Neuronal stem cell (in vitro differentiated cells): Measurements from ENCODE around the gene LTBP1.

Experiments used
- DNase-seq: peaks from one replicate; pipeline ENCODE4 v3.0.0-alpha.2; 2013; ENCODE audit warnings: low spot score
- H2AFZ ChIP-seq: one replicate; pipeline ENCODE4 v1.6.1; 2013; ENCODE audit warnings: mild to moderate bottlenecking, low read length, inconsistent platforms
- H2AK5ac ChIP-seq: 2 replicates; pipeline ENCODE4 v1.6.1; 2013; ENCODE audit warnings: low read depth, mild to moderate bottlenecking, inconsistent platforms, low read length, moderate library complexity, mixed read lengths
- H2BK120ac ChIP-seq: 2 replicates; pipeline ENCODE4 v1.6.1; 2013; ENCODE audit warnings: low read depth, mild to moderate bottlenecking, inconsistent platforms, low read length, moderate library complexity, mixed read lengths
- H2BK12ac ChIP-seq: one replicate; pipeline ENCODE4 v1.6.1; 2013; ENCODE audit warnings: low read length, inconsistent platforms
- H2BK15ac ChIP-seq: 2 replicates; pipeline ENCODE4 v1.6.1; 2013; ENCODE audit warnings: mild to moderate bottlenecking, low read length, inconsistent platforms, mixed read lengths
- H2BK5ac ChIP-seq: one replicate; pipeline ENCODE4 v1.6.1; 2013; ENCODE audit warnings: inconsistent platforms, mild to moderate bottlenecking, low read length, moderate library complexity
- H3K14ac ChIP-seq: one replicate; pipeline ENCODE4 v1.6.1; 2013; ENCODE audit warnings: low read length, inconsistent platforms
- H3K18ac ChIP-seq: 2 replicates; pipeline ENCODE4 v1.6.1; 2013; ENCODE audit warnings: low read length, inconsistent platforms
- H3K23ac ChIP-seq: 2 replicates; pipeline ENCODE4 v1.6.1; 2013; ENCODE audit warnings: low read depth, mild to moderate bottlenecking, mixed read lengths, low read length, inconsistent platforms; ENCODE audit not compliant: poor library complexity
- H3K27ac ChIP-seq: replicated peaks from 3 replicates; pipeline ENCODE4 v1.5.1; 2013; ENCODE audit warnings: low read length, inconsistent platforms
- H3K27me3 ChIP-seq, 3 experiments: 2 replicates each; pipeline ENCODE4 v1.6.1; 2013; ENCODE audit warnings: low read length in 3 of 3, mild to moderate bottlenecking in 2 of 3, inconsistent platforms in 1 of 3, low read depth in 1 of 3, mixed read lengths in 1 of 3, moderate library complexity in 1 of 3; ENCODE audit not compliant: control insufficient read depth in 3 of 3, insufficient read depth in 3 of 3
- H3K36me3 ChIP-seq, 2 donors: replicated peaks in 1 of 2; 2 replicates each; pipeline ENCODE4 v1.6.1; 2013; ENCODE audit warnings: low read length in 2 of 2; ENCODE audit not compliant: control insufficient read depth in 2 of 2, insufficient read depth in 2 of 2
- H3K4ac ChIP-seq: 2 replicates; pipeline ENCODE4 v1.6.1; 2013; ENCODE audit warnings: inconsistent platforms, mild to moderate bottlenecking, low read length, moderate library complexity
- H3K4me1 ChIP-seq, 2 donors: 1 replicate in 1 of 2; 2 replicates in 1 of 2; pipeline ENCODE4 v1.6.1; 2013; ENCODE audit warnings: low read length in 2 of 2, low read depth in 1 of 2; ENCODE audit not compliant: control insufficient read depth in 2 of 2, insufficient read depth in 1 of 2
- H3K4me2 ChIP-seq: one replicate; pipeline ENCODE4 v1.6.1; 2013; ENCODE audit warnings: mild to moderate bottlenecking, low read length, inconsistent platforms; ENCODE audit not compliant: insufficient read depth, poor library complexity, severe bottlenecking
- H3K4me3 ChIP-seq, 2 donors: 2 replicates each; pipeline ENCODE4 v1.5.1; 2013; ENCODE audit warnings: low read length in 2 of 2, mild to moderate bottlenecking in 2 of 2, inconsistent platforms in 1 of 2, moderate library complexity in 1 of 2
- H3K79me1 ChIP-seq: one replicate; pipeline ENCODE4 v1.6.1; 2013; ENCODE audit warnings: low read depth, mild to moderate bottlenecking, inconsistent platforms, low read length, moderate library complexity
- H3K9ac ChIP-seq: one replicate; pipeline ENCODE4 v1.6.1; 2013; ENCODE audit warnings: mild to moderate bottlenecking, low read depth, low read length, inconsistent platforms; ENCODE audit not compliant: poor library complexity
- H3K9me3 ChIP-seq, 2 donors: replicated peaks in 1 of 2; 2 replicates each; pipeline versions ENCODE3 to v1.6.1; 2013; ENCODE audit warnings: low read length in 2 of 2, mild to moderate bottlenecking in 2 of 2, inconsistent platforms in 1 of 2, low read depth in 1 of 2, mixed read lengths in 1 of 2, moderate library complexity in 1 of 2; ENCODE audit not compliant: control insufficient read depth in 2 of 2, insufficient read depth in 1 of 2
- H4K8ac ChIP-seq: one replicate; pipeline ENCODE4 v1.6.1; 2013; ENCODE audit warnings: low read depth, mild to moderate bottlenecking, inconsistent platforms, low read length, moderate library complexity
- H4K91ac ChIP-seq: one replicate; pipeline ENCODE4 v1.6.1; 2013; ENCODE audit warnings: low read length, low read depth, mild to moderate bottlenecking, inconsistent platforms; ENCODE audit not compliant: poor library complexity
- WGBS, 2 donors: extraction: QIAGEN DNeasy Blood & Tissue Kit; methylation state at CpG; one replicate each; pipeline ENCODE4 v1.1.7; 2013; ENCODE audit warnings: missing lambda C conversion rate in 2 of 2, mixed read lengths in 1 of 2; ENCODE audit not compliant: insufficient read length in 2 of 2, insufficient replicate concordance in 1 of 2; ENCODE audit errors: extremely low coverage in 2 of 2; 5-methylcytosine and 5-hydroxymethylcytosine counted together

The LTBP1 gene

GRCh38 chr2:33419581-33420200 is 472.9 kb downstream of the LTBP1 start:
- no peak overlapping the region for H3K14ac ChIP-seq
- H2BK5ac ChIP-seq: no peak overlapping the region
- WGBS, 2 donors: no CpG with 5 or more reads among the region's 5 CpGs
- H3K4me1 ChIP-seq: no peaks in the 10 kb centered on the region
- H4K91ac ChIP-seq: no peak overlapping the region
- H3K4me3 ChIP-seq: no peak overlapping the region
- H3K18ac ChIP-seq: no peak overlapping the region
- no peak overlapping the region for H2BK120ac ChIP-seq
- H3K79me1 ChIP-seq: no peaks in the 10 kb centered on the region
- H3K27ac ChIP-seq: no peak overlapping the region
- no peak overlapping the region for H3K4me2 ChIP-seq
- no peaks in the 10 kb centered on the region for H3K27me3 ChIP-seq
- H2BK15ac ChIP-seq: no peak overlapping the region
- no peak overlapping the region for H2AK5ac ChIP-seq
- no peak overlapping the region for H4K8ac ChIP-seq
- no peak overlapping the region for H3K9ac ChIP-seq
- no peak for DNase-seq
- no peaks in the 10 kb centered on the region for H3K36me3 ChIP-seq
- no peak overlapping the region for H3K23ac ChIP-seq
- H3K9me3 ChIP-seq: no peaks in the 10 kb centered on the region
- no peak overlapping the region for H3K4ac ChIP-seq
- H2BK12ac ChIP-seq: no peak overlapping the region
- H2AFZ ChIP-seq: no peak overlapping the region

DNA sequence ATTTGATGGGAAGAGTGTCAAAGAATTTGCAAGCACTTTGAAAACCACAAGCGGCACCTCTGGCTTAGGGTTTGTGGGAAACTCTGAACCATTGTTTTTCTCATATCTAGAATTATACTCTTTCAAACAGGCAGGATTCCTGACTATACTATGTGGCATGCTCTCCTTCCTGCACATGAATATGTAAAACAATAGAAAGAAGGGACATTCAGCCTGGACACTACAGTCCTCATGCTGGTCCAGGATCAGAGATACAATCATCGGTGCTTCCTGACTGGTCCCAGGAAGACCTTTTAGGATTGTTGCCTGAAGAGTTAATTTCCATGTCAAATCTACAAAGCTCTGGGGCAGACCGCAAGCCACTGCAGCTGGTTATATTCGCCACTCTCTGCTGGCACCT is 474.0 kb downstream of the LTBP1 start:
- Histone ChIP-seq H2AFZ (no peak overlapping the region), H3K9ac (no peak overlapping the region), H2BK5ac (no peak overlapping the region), H3K4me3 (no peak overlapping the region), H4K91ac (no peak overlapping the region), H4K8ac (no peak overlapping the region), H3K14ac (no peak overlapping the region), H2BK120ac (no peak overlapping the region), H3K79me1 (no peaks in the 10 kb centered on the region), H3K4me2 (no peak overlapping the region), H3K4ac (no peak overlapping the region), H3K18ac (no peak overlapping the region), H3K36me3 (no peaks in the 10 kb centered on the region), H3K27ac (no peak overlapping the region), H3K23ac (no peak overlapping the region), H3K4me1 (no peaks in the 10 kb centered on the region), H2BK12ac (no peak overlapping the region), H2AK5ac (no peak overlapping the region), H3K9me3 (no peaks in the 10 kb centered on the region), H3K27me3 (no peaks in the 10 kb centered on the region), H2BK15ac (no peak overlapping the region)
- no CpG with 5 or more reads among the region's 4 CpGs for WGBS, 2 donors
- no peak for DNase-seq

GRCh38 chr2:33421820-33422219 is 475.1 kb downstream of the LTBP1 start:
- H3K18ac ChIP-seq: no peak overlapping the region
- no peak for DNase-seq
- no peaks in the 10 kb centered on the region for H3K27me3 ChIP-seq
- H2BK5ac ChIP-seq: no peak overlapping the region
- no peak overlapping the region for H2AK5ac ChIP-seq
- no peak overlapping the region for H3K23ac ChIP-seq
- H3K79me1 ChIP-seq: no peaks in the 10 kb centered on the region
- H3K36me3 ChIP-seq: no peaks in the 10 kb centered on the region
- no peak overlapping the region for H3K4me3 ChIP-seq
- no peaks in the 10 kb centered on the region for H3K9me3 ChIP-seq
- H3K14ac ChIP-seq: no peak overlapping the region
- WGBS, 2 donors: no CpG with 5 or more reads among the region's 2 CpGs
- no peak overlapping the region for H2BK15ac ChIP-seq
- no peaks in the 10 kb centered on the region for H3K4me1 ChIP-seq
- no peak overlapping the region for H2BK12ac ChIP-seq
- no peak overlapping the region for H3K9ac ChIP-seq
- no peak overlapping the region for H4K8ac ChIP-seq
- H2AFZ ChIP-seq: no peak overlapping the region
- H3K4ac ChIP-seq: no peak overlapping the region
- no peak overlapping the region for H2BK120ac ChIP-seq
- H3K27ac ChIP-seq: no peak overlapping the region
- H4K91ac ChIP-seq: no peak overlapping the region
- no peak overlapping the region for H3K4me2 ChIP-seq

- H3K14ac ChIP-seq: no peak overlapping the region
- WGBS, 2 donors: no CpG with 5 or more reads among the region's 1 CpG
- H3K79me1 ChIP-seq: no peaks in the 10 kb centered on the region
- DNase-seq: no peak
- no peak overlapping the region for H3K18ac ChIP-seq
- H2BK120ac ChIP-seq: no peak overlapping the region
- H3K27ac ChIP-seq: no peak overlapping the region
- H2AK5ac ChIP-seq: no peak overlapping the region
- no peak overlapping the region for H2BK15ac ChIP-seq
- H3K4me1 ChIP-seq: no peaks in the 10 kb centered on the region
- H4K91ac ChIP-seq: no peak overlapping the region
- H3K4me2 ChIP-seq: no peak overlapping the region
- H3K4ac ChIP-seq: no peak overlapping the region
- no peak overlapping the region for H3K9ac ChIP-seq
- H2BK12ac ChIP-seq: no peak overlapping the region
- H4K8ac ChIP-seq: no peak overlapping the region
- no peak overlapping the region for H2BK5ac ChIP-seq
- H2AFZ ChIP-seq: no peak overlapping the region
- H3K9me3 ChIP-seq: no peaks in the 10 kb centered on the region
- no peak overlapping the region for H3K4me3 ChIP-seq
- no peaks in the 10 kb centered on the region for H3K36me3 ChIP-seq
- H3K23ac ChIP-seq: no peak overlapping the region
- H3K27me3 ChIP-seq: no peaks in the 10 kb centered on the region
Measured at GRCh38 chr2:33425161-33425560, 478.4 kb downstream of the LTBP1 start.
